Measurements from ENCODE around the gene IGSF5.
"Not testable (repeated sequence)": the region's sequence is repeated elsewhere in the genome, so short reads cannot be mapped to it uniquely, and the experiment has no call there.

- TF ChIP-seq YY1 (IDR thresholded peaks at IDR 0.05); TAF1 (conservative IDR thresholded peaks at IDR 0.05); MAX (IDR thresholded peaks at IDR 0.05); CTCF (IDR thresholded peaks at IDR 0.05; ENCODE audit: low read depth, low read length, missing input control); RAD21 (IDR thresholded peaks at IDR 0.05); ZBTB33 (IDR thresholded peaks at IDR 0.05); REST (IDR thresholded peaks at IDR 0.05); ATF3 (IDR thresholded peaks at IDR 0.05); RXRA (IDR thresholded peaks at IDR 0.05); JUND (IDR thresholded peaks at IDR 0.05): not testable (repeated sequence)
These were observed at the start of gene IGSF5 for GRCh38 chr21:39744883-39745282.
